Pancreas (tissue), 10 donors: ENCODE data around the gene TRAF4. TPM values are rescaled to one million over a fixed set of nuclear protein-coding genes. Genes with fewer than 3 reads are reported as not detected.

Experiments
- ATAC-seq, 4 donors: fragments of 200-7000 bp; cut with Tn5 transposase; one replicate each; pipeline versions ENCODE4 v1.8.0 to v1.9.1; 2020; ENCODE audit warnings: mild to moderate bottlenecking in 4 of 4, moderate library complexity in 4 of 4
- DNase-seq, 6 donors: peaks; one replicate each; pipeline ENCODE4 v3.0.0-alpha.2; 2020
- FAIRE-seq: peaks from 2 replicates; lab custom pipeline; 2012; peaks lifted over from hg19 to GRCh38; lab: Jason Lieb, UNC
- H3K27ac ChIP-seq, 4 donors: fragments of 200-600 bp; sonication (generic); 1 replicate in 3 of 4; 2 replicates in 1 of 4; pipeline versions ENCODE4 v1.5.0 to v1.8.0; 2020
- H3K27me3 ChIP-seq, 4 donors: fragments of 200-600 bp; one replicate each; pipeline ENCODE4 v1.8.0; 2021
- H3K36me3 ChIP-seq, 3 donors: fragments of 200-600 bp; sonication (generic) in 1 of 3; one replicate each; pipeline versions ENCODE4 v1.5.0 to v1.8.0; 2020 to 2021
- H3K4me1 ChIP-seq, 3 donors: fragments of 200-600 bp; one replicate each; pipeline ENCODE4 v1.8.0; 2021
- H3K4me3 ChIP-seq, 4 donors: fragments of 200-600 bp; sonication (generic) in 2 of 4; one replicate each; pipeline versions ENCODE4 v1.5.0 to v1.8.0; 2020 to 2021
- H3K9me3 ChIP-seq, 4 donors: fragments of 200-600 bp; one replicate each; pipeline ENCODE4 v1.8.0; 2021
- CTCF ChIP-seq, 4 donors: fragments of 200-600 bp; sonication (generic) in 3 of 4; IDR thresholded peaks; one replicate each; pipeline versions ENCODE4 v1.5.0 to v1.8.0; 2021; ENCODE audit warnings: antibody characterized with exemption in 4 of 4
- WGBS, 2 donors: extraction: QIAGEN DNeasy Blood & Tissue Kit; methylation state at CpG; one replicate each; pipeline ENCODE4 v1.1.7; 2013; 5-methylcytosine and 5-hydroxymethylcytosine counted together
- intact Hi-C, 3 donors: fragments of 100-400 bp; cut with DNase I; formaldehyde crosslinking; loops; one replicate each; pipeline versions ENCODE4 v1.11.1 to v1.14.2; 2022
- polyA plus RNA-seq, 2 donors: library from polyadenylated mRNA; stranded (reverse); fragments of 200-250 nt; gene quantifications; one replicate each; pipeline ENCODE4 v1.2.3, GENCODE V29; 2013
- total RNA-seq, 6 donors: library from RNA; stranded (reverse); fragmentation: NEBNext Ultra II Directional in 4 of 6; extraction: Animal tissue kit (Norgen Biotek cat#: 25700) in 4 of 6; gene quantifications; one replicate each; pipeline versions ENCODE4 v1.2.1 to v1.2.4, GENCODE V29; 2021 to 2023
- donor health status: healthy with polysubstance abuse.
- donor health status: DM: no; HTN: no; CAD: no; lungs with moderate emphysema.
- donor health status: DM: no; HTN: no; CAD: no.
- donor health status: control.
- donor health status: control.
- donor health status: Bipolar disorder and iron deficiency.
- donor health status: DM: yes; HTN: yes; CAD: no.
- donor health status: DM: no; HTN: no; CAD: no.
- donor health status: DM: no; HTN: no; CAD: no.
- donor health status: DM: yes; HTN: yes; CAD: no.

The TRAF4 gene
- total and polyA plus RNA-seq, 8 donors = 22.6 to 48.2 (median 33.2) TPM

GRCh38 chr17:28702026-28702751, 41.6 kb upstream of the TRAF4 start:
- no peak for FAIRE-seq
- ATAC-seq = no peak
- no peak for TF ChIP-seq CTCF (IDR thresholded peaks at IDR 0.05)
- intact Hi-C loops = no loop called here
- no peak overlapping the region for H3K4me3 ChIP-seq
- no peak overlapping the region for H3K27ac ChIP-seq
- H3K9me3 ChIP-seq = no peaks in the 10 kb centered on the region
- no peak for DNase-seq
- peaks cover 8 to 53% (median 48%) of the 10 kb centered on the region in 3 donors for H3K36me3 ChIP-seq
- no peaks in the 10 kb centered on the region for H3K4me1 ChIP-seq
- no peaks in the 10 kb centered on the region for H3K27me3 ChIP-seq
- WGBS, 2 donors = 78 to 81% methylated on average over 10 of the region's 10 CpGs

- no peak for FAIRE-seq
- DNase-seq = no peak
- Histone ChIP-seq H3K36me3 (peaks cover 2 to 47% (median 43%) of the 10 kb centered on the region in 3 donors), H3K27ac (no peak overlapping the region), H3K4me3 (no peak overlapping the region), H3K27me3 (no peaks in the 10 kb centered on the region), H3K9me3 (no peaks in the 10 kb centered on the region), H3K4me1 (no peaks in the 10 kb centered on the region)
- WGBS, 2 donors = 81 to 92% methylated on average over 3 of the region's 3 CpGs
- no peak for TF ChIP-seq CTCF (IDR thresholded peaks at IDR 0.05)
- ATAC-seq = no peak
- intact Hi-C loops = no loop called here
Measured at GRCh38 chr17:28702752-28703150, 41.1 kb upstream of the TRAF4 start.

GRCh38 chr17:28703552-28704218, 40.1 kb upstream of the TRAF4 start:
- DNase-seq = no peak

GRCh38 chr17:28704219-28704858, 39.5 kb upstream of the TRAF4 start:
- FAIRE-seq = no peak
- no peaks in the 10 kb centered on the region for H3K27me3 ChIP-seq
- H3K36me3 ChIP-seq = peaks cover 0 to 31% (median 28%) of the 10 kb centered on the region in 3 donors
- 86 to 89% methylated on average over 13 to 14 of the region's 14 CpGs for WGBS, 2 donors
- ATAC-seq = no peak
- no peak for TF ChIP-seq CTCF (IDR thresholded peaks at IDR 0.05)
- H3K27ac ChIP-seq = no peak overlapping the region
- peak in 1 of 6 donors; percentile 60 for DNase-seq
- no peak overlapping the region for H3K4me3 ChIP-seq
- intact Hi-C loops = no loop called here
- no peaks in the 10 kb centered on the region for H3K4me1 ChIP-seq
- no peaks in the 10 kb centered on the region for H3K9me3 ChIP-seq

More at GRCh38 chr17:28703552-28704218, 40.1 kb upstream of the TRAF4 start:
- Histone ChIP-seq H3K9me3 (no peaks in the 10 kb centered on the region), H3K27me3 (no peaks in the 10 kb centered on the region), H3K36me3 (peaks cover 0 to 38% (median 33%) of the 10 kb centered on the region in 3 donors), H3K4me1 (no peaks in the 10 kb centered on the region), H3K4me3 (no peak overlapping the region), H3K27ac (no peak overlapping the region)
- WGBS, 2 donors = 85 to 89% methylated on average over 16 of the region's 16 CpGs
- intact Hi-C loops = no loop called here
- FAIRE-seq = no peak
- TF ChIP-seq CTCF (IDR thresholded peaks at IDR 0.05) = no peak
- no peak for ATAC-seq
